Calu3 (cell line): Measurements from ENCODE around the gene FAM9B. TPM values are rescaled to one million over a fixed set of nuclear protein-coding genes. Genes with fewer than 3 reads are reported as not detected.
A peak's percentile ranks its signal among the peaks of the same experiment; 100 is the strongest.

ENCODE experiments used
- Bru-seq: library from RNA; stranded (reverse); fragments of 400-500 nt; gene quantifications from one replicate; lab custom pipeline; 2021; lab: Mats Ljungman, UMichigan
- BruChase-seq, 2 experiments: library from RNA; stranded (reverse); fragments of 400-500 nt; gene quantifications; one replicate each; lab custom pipeline; 2021; lab: Mats Ljungman, UMichigan
- BruUV-seq: library from RNA; stranded (reverse); fragments of 400-500 nt; replicated peaks from 2 replicates; lab custom pipeline; 2021; lab: Mats Ljungman, UMichigan
- CTCF ChIA-PET: fragments of 300-600 bp; sonication (Branson Sonifier 250); formaldehyde crosslinking; loops from one replicate; lab custom pipeline; 2022; ENCODE audit warnings: antibody characterized with exemption; lab: Charles Lee
- DNase-seq: peaks from one replicate; pipeline ENCODE4 v3.0.0; 2022
- H3K27ac Mint-ChIP-seq: one replicate; pipeline ENCODE4 v1.8.0; 2022; ENCODE audit warnings: mixed read lengths; ENCODE audit not compliant: unreplicated experiment
- H3K27me3 Mint-ChIP-seq: one replicate; pipeline ENCODE4 v1.8.0; 2022; ENCODE audit warnings: mixed read lengths; ENCODE audit not compliant: unreplicated experiment
- H3K36me3 Mint-ChIP-seq: one replicate; pipeline ENCODE4 v1.8.0; 2022; ENCODE audit warnings: mild to moderate bottlenecking, moderate library complexity, mixed read lengths; ENCODE audit not compliant: insufficient read depth, unreplicated experiment
- H3K4me1 Mint-ChIP-seq: one replicate; pipeline ENCODE4 v1.8.0; 2022; ENCODE audit warnings: mild to moderate bottlenecking, low read depth, mixed read lengths; ENCODE audit not compliant: unreplicated experiment
- H3K4me3 Mint-ChIP-seq: one replicate; pipeline ENCODE4 v1.8.0; 2022; ENCODE audit warnings: mild to moderate bottlenecking, low read depth, moderate library complexity, mixed read lengths; ENCODE audit not compliant: unreplicated experiment
- H3K9me3 Mint-ChIP-seq: one replicate; pipeline ENCODE4 v1.8.0; 2022; ENCODE audit warnings: low read depth, mixed read lengths; ENCODE audit not compliant: unreplicated experiment
- CTCF ChIP-seq: fragments of 200-600 bp; IDR thresholded peaks from one replicate; pipeline ENCODE4 v1.8.0; 2022; ENCODE audit warnings: antibody characterized with exemption; ENCODE audit not compliant: unreplicated experiment
- intact Hi-C: fragments of 100-400 bp; cut with micrococcal nuclease; formaldehyde crosslinking; loops from one replicate; pipeline ENCODE4 v1.10.0; 2022; ENCODE audit not compliant: unreplicated experiment
- long read RNA-seq: library from polyadenylated mRNA; stranded (forward); transcript quantifications from one replicate; pipeline ENCODE4 v2.0.0, GENCODE V29; 2022
- total RNA-seq: library from RNA; stranded (reverse); gene quantifications from 2 replicates; pipeline ENCODE4 v1.2.3, GENCODE V29; 2022

The FAM9B gene
- total RNA-seq (0.40 and 0.69 TPM in 2 replicates), Bru-seq, nascent RNA (percentile 27 among the genes with signal in this experiment), BruChase-seq, experiment 1, labeled RNA remaining after a 6-hour chase (percentile 30 among the genes with signal in this experiment), BruChase-seq, experiment 2, labeled RNA remaining after a 2-hour chase (percentile 37 among the genes with signal in this experiment)
- long read RNA-seq, partial matches to known transcripts: 0 of 2 reads
- long read RNA-seq, other reads (novel, unspliced or antisense): 2 of 2 reads

- CTCF ChIA-PET: no interaction called here
- H3K36me3 Mint-ChIP-seq: peaks cover 5% of the 10 kb centered on the region
- DNase-seq: no peak
- BruUV-seq: no TSS peak
- H3K27me3 Mint-ChIP-seq: no peaks in the 10 kb centered on the region
- TF ChIP-seq CTCF: no peak
- intact Hi-C loops: no loop called here
- no peaks in the 10 kb centered on the region for H3K4me1 Mint-ChIP-seq
- H3K9me3 Mint-ChIP-seq: no peaks in the 10 kb centered on the region
- no peak within 1 kb of the TSS for H3K27ac Mint-ChIP-seq
- no peak within 1 kb of the TSS for H3K4me3 Mint-ChIP-seq
Observed at GRCh38 chrX:9033989-9034388, at the start of gene FAM9B. Gene FAM9B (minus strand): TSS chrX:9034127. CDS start chrX:9032986, 1,141 bp downstream.

- no peak overlapping the region for H3K4me3 Mint-ChIP-seq
- H3K9me3 Mint-ChIP-seq: peaks cover 8% of the 10 kb centered on the region
- no peak for TF ChIP-seq CTCF
- no peaks in the 10 kb centered on the region for H3K36me3 Mint-ChIP-seq
- CTCF ChIA-PET: no interaction called here
- intact Hi-C loops: no loop called here
- no TSS peak for BruUV-seq
- H3K4me1 Mint-ChIP-seq: no peaks in the 10 kb centered on the region
- no peak for DNase-seq
- no peak overlapping the region for H3K27ac Mint-ChIP-seq
- H3K27me3 Mint-ChIP-seq: no peaks in the 10 kb centered on the region
Observed at GRCh38 chrX:9081271-9081670, 47.3 kb upstream of the FAM9B start.

- H3K4me3 Mint-ChIP-seq: no peak overlapping the region
- H3K36me3 Mint-ChIP-seq: no peaks in the 10 kb centered on the region
- H3K27me3 Mint-ChIP-seq: no peaks in the 10 kb centered on the region
- no peak for TF ChIP-seq CTCF
- intact Hi-C loops: no loop called here
- DNase-seq: no peak
- H3K9me3 Mint-ChIP-seq: no peaks in the 10 kb centered on the region
- no TSS peak for BruUV-seq
- peaks cover 6% of the 10 kb centered on the region for H3K4me1 Mint-ChIP-seq
- CTCF ChIA-PET: no interaction called here
- no peak overlapping the region for H3K27ac Mint-ChIP-seq
Observed at GRCh38 chrX:9074326-9074725, 40.4 kb upstream of the FAM9B start.

- CTCF ChIA-PET: no interaction called here
- intact Hi-C loops: no loop called here
- Mint-ChIP-seq H3K4me3 (no peak overlapping the region), H3K9me3 (no peaks in the 10 kb centered on the region), H3K27me3 (no peaks in the 10 kb centered on the region), H3K36me3 (no peaks in the 10 kb centered on the region), H3K27ac (no peak overlapping the region), H3K4me1 (peaks cover 6% of the 10 kb centered on the region)
- no peak for TF ChIP-seq CTCF
- BruUV-seq: no TSS peak
- DNase-seq: no peak
Observed at GRCh38 chrX:9072281-9072680, 38.4 kb upstream of the FAM9B start.
